HG03280 (cell line): ENCODE measurements around the gene RHBDL1.
"Not testable (repeated sequence)": the region's sequence is repeated elsewhere in the genome, so short reads cannot be mapped to it uniquely, and the experiment has no call there.

ENCODE experiments used
- ATAC-seq: cut with Tn5 transposase; IDR thresholded peaks from one replicate; pipeline ENCODE4 v1.9.1; 2021; ENCODE audit warnings: mild to moderate bottlenecking, moderate library complexity; ENCODE audit not compliant: unreplicated experiment

The RHBDL1 gene

DNA sequence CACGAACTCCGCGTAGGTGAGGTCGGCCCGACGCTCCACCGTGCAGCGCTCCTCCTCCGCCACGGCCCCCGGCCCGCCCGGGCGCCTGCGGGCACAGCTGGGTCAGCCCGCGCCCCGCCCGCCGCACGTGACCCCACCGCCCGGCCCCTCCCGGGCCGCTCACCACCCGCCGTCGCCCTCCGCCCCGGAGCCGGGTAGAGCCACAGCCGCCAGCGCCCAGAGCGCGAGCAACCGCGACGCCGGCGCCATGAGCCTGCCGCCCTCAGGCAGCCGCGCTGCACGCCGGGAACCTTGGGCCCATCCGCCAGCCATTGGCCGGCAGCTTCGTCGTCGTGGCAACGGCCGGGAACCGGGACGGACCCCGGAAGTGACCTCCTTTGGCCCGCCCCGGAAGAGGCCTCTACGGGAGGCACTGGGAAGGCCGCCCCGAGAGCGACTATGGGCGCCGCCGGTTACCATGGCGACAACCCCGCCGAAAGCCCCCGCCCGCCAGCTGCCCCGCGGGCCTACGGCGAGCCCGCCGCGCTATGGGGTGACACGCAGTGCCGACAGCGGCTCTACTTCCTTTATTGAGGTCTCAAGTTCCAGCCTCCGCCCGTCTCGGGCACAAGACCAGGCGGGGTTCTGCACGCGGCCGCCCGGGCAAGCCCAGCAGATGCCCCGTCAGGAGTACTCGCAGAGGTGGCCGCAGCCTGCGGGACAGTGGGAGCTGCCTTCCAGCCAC is 8.8 kb downstream of the RHBDL1 start, which contains the start of gene JMJD8:
Gene JMJD8 (minus strand): TSS at position 264 of the 724 bp plus-strand sequence. CDS start 15 bp downstream, at position 249.
- peak; percentile 65 for ATAC-seq

DNA sequence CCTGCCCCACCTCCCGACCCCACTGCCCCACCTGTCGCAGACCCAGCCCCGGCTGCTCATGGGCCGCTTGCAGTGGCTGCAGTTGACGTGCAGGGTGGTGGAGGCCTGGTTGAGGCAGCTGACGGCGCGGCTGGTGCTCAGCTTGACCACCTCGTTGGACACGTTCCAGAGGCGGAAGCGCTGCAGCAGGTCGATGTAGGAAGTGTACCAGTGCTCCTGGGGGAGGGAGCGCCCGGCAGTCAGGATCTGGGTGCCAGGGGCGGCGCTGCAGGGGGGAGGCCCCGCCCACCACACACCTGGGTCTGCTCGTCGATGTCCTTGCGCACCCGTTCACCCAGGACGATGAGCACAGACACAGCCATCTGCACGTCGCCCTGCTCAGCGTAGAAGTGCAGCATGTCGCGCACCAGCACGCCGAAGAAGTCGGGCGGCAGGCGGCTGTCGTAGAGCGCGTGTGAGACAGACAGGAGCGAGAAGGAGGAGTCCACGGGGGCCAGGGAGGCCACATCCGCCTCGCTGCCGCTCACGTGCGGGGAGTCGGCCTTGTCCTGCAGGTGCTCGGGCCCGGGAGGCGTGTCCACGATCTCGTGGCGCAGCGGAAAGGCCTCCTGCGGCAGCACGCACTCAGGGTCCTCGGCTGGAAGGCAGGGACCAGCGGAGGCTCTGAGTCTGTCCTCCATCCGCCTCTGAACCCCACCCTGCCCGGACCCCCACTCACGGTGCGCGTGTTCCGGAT is 9.7 kb downstream of the RHBDL1 start:
- no peak for ATAC-seq

GRCh38 chr16:685967-686366 is 10.5 kb downstream of the RHBDL1 start:
- no peak for ATAC-seq

GRCh38 chr16:686459-687260 is 11.2 kb downstream of the RHBDL1 start:
- no peak for ATAC-seq

GRCh38 chr16:687499-687898 is 12.0 kb downstream of the RHBDL1 start:
- ATAC-seq, result no peak

- no peak for ATAC-seq
Measured at GRCh38 chr16:689175-689897, 13.9 kb downstream of the RHBDL1 start.

DNA sequence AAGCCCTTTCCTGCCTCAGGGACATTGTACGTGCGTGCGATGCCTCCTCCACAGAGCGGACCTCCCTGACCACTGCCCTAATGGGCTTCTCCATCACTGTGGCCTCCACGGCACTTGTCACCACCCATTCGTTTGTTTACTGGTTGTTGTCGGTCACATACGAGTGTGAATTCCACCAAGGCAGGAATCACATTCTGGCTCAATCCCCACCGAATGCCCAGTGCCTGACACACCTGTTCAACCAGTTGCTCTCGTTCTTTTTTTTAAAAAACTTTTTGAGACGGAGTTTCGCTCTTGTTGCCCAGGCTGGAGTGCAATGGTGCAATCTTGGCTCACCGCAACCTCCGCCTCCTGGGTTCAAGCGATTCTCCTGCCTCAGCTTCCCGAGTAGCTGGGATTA is 15.8 kb downstream of the RHBDL1 start:
- ATAC-seq, result not testable (repeated sequence)

DNA sequence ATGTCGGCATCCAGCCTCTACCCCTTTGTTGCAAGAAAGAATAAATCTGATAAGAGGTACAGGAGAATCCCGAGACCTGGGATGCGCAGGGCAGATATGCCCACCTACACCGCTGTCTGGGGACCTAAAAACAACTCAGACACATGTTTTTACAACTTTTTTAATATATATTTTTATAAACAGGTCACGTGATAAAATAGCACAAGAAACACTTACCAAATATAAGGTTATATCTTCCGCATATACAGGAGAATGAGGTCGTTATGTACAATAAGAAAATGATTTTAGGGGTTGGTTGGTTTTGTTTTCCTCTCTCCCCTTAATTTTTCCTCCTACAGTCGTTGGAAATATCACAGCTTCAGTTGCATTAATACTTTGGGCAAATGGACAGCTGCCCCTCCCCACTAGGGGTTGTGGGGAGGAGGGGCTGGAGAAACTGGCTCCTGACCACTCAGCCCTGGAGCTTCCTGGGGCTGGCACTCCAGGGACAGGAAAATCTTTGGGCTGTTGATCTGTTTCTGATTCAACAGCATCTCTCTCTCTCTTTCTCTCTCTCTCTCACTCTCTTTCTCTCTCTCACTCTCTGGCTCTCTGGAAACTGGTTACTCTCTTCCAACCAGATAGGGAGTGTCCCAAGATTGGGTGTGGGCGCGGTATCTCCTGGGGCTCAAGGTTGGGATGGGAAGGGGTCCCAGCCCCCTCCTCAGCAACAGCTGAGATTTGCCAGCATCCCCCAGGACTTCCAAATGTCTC is 17.1 kb downstream of the RHBDL1 start:
- ATAC-seq, result no peak

DNA sequence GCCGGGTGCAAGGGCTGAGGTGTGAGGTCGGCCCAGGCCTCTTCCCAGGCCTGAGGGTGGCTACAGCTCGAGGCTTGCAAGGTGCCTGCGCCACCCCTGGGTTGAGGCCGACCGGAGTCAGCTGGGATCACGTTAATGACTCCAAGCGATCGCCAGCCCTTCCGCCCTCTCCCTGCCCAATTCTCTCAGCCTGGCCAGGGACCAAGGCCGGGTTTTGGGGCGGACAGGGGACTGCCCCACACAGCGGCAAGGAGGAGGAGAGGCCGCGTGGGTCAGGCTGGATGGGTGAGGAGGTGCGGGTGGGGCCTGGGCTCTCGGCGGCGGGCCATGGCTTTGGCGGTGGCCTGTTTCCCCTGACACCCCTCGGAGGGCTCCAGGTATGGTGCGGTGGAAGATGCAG is 17.9 kb downstream of the RHBDL1 start:
- ATAC-seq, result no peak

DNA sequence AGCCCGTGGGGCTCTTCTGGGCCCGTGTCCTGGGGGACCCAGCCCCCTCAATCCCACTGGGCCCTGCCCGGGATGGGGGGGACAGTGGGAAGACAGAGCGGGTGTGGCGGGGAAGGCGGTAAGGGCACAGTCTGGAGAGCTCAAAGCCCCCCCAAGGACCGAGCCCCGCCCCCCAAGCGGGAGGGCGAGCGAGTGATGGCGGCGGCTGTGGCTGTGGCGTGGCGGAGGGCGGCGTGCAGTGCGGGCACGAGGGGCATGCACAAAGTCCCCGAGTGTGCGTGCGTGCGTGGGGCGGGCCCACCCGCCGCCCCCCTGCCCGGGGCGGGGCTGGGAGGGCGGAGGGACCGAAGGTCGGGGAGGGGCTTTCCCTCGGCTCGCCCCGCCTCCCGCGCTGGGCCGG is 18.3 kb downstream of the RHBDL1 start:
- ATAC-seq, result no peak

DNA sequence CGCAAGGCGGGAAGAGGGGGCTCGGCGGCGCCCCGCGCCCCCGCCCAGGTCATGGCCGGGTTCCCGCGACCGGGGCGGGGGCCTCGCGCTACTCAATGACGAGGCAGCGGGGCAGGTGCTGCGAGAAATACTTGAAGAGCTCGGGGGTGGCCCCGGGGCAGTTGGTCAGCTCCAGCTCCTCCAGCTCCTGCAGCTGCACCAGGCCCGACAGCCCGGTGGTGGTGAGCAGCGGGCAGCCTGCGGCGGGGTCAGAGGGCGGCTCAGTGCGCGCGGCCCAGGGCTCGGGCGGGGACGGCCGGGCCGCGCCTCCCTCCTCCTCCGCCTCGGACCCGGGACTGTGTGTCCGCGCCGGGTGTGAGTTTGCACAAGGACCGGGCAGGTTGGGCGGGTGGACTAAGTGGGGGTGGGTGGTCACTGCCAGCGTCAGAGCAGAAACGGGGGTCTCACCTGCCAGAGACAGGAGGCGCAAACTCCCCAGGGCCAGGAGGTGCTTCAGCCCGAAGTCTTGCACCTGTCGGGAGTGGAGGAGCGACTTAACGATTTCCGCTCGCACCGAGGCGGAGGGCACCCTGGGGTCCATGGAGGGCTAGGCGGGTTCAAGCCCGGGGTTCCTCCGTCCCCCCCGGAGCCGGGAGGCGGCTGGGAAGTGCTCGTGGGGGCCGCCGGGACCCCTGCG is 18.9 kb downstream of the RHBDL1 start:
- no peak for ATAC-seq

GRCh38 chr16:694863-695354 is 19.4 kb downstream of the RHBDL1 start:
- ATAC-seq, result no peak

- ATAC-seq, result no peak
Measured at GRCh38 chr16:695355-696089, 20.1 kb downstream of the RHBDL1 start.

DNA sequence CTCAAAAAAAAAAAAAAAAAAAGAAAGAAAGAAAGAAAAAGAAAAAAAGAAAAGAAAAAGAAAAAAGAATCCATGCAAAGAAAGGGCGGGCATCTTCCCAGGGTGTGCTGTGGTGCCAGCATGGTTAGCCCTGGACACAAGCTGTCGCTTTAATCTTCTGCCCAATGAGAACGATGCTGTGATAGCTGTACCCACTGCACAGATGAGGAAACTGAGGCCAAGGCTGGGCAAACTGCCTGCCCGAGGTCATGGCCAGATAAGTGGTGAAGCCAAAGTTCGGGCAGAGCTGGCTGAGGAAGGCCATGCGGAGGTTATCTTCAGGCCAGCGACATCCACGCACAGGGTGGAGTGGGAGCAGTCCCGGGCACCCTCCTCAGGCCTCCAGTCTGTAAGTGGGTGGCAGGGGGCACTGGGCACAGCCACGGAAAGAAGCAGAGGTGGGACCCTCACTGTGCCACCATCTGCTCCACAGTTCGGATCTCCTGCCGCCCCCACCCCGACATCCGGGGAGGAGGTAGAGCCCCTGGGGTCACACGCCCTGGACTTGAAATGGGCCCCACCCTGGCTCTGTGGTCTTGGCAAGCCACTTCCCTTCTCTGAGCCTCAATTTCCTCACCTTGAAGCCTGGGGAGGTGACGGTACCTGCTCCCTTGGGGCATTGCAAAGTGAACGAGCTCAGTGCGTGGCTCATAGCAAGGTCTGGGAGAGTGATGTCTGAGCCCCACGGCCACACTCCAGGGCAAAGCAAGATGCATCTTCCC is 23.6 kb downstream of the RHBDL1 start:
- ATAC-seq, result no peak

DNA sequence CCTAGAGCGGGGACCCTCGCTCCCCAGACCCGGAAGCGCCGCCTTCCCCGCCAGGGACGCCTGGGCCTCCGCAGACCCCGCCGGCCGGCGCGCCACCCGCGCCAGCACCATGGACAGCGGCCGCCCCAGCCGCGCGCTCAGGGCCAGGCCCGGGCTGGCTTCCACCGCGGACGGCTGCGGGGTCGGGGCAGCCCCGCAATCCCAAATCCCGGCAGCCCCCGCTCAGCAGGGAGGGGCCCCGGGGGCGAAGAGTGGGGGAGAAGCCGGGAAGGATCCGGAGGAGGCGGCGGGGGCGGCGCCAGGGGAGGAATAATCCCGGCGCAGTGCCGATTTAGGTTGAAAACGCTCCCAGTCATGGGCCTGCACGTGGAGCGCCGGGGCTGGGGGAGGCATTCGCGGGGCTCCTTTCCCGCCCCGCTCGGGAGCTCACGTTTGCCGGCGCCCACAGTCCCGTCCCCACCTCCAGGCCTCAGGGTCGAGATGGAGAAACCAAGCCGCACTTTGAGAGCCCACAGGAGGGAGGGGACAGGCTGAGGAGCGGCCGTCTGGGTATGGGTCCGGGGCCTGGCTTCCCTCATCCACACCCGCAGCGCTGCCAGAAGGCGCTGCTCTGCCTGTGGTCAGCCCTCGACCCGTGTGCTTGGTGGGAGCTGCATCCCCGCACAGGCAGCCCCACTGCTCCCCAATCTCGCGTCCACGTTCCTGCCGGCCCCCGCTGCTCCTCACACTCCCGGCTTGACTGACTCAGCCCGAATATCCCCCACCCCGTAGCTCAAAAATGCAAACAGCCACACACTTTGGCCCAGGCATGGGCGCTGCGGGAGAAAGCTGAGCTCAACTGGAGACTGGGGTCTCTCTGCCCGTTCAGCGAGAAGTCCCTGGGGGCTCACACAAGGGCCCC is 25.5 kb downstream of the RHBDL1 start:
- no peak for ATAC-seq

DNA sequence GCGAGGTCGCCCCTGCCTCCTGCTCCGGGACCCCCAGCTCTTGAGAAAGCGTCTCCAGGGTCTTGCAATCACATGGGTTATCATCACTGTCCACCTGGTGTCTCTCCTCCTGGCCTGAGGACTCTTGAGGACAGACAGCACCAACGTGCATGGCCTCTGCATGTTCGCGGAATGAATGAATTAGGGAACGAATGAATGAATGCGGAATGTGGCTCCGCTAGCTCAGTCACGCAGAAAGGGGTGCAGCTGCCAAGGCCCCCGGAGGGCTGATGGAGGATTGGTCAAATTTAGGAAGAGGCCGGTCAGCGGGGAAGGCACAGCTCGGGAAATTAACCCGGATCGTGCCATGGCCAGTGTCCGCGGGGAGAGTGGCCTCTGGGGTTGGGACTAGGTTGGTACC is 26.9 kb downstream of the RHBDL1 start:
- no peak for ATAC-seq

GRCh38 chr16:703406-703805 is 27.9 kb downstream of the RHBDL1 start:
- ATAC-seq, result no peak
